GM23248 (cell line): ENCODE measurements around the gene CWH43.
"Not testable (repeated sequence)": the region's sequence is repeated elsewhere in the genome, so short reads cannot be mapped to it uniquely, and the experiment has no call there.

Source experiments
- EZH2 ChIP-seq: fragments of 200-600 bp; sonication (generic); IDR thresholded peaks from 2 replicates; pipeline ENCODE4 v1.6.1; 2018; ENCODE audit warnings: antibody characterized with exemption, mild to moderate bottlenecking; ENCODE audit not compliant: insufficient read depth, poor library complexity, severe bottlenecking
- EZH2phosphoT487 ChIP-seq: fragments of 200-600 bp; sonication (generic); IDR thresholded peaks from 2 replicates; pipeline ENCODE4 v1.6.1; 2018; ENCODE audit warnings: antibody characterized with exemption, moderate library complexity, mild to moderate bottlenecking, low read depth; ENCODE audit not compliant: insufficient read depth

DNA sequence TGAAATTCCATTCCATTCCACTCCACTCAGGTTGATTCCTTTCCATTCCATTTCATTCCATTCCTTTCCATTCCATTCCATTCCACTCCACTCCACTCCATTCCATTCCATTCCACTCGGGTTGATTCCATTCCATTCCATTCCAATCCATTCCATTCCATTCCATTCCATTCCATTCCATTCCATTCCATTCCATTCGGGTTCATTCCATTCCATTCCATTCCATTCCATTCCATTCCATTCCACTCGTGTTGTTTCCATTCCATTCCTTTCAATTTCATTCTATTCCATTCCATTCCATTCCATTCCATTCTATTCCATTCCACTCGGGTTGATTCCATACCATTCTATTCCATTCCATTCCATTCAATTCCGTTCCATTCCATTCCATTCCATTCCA, 124.5 kb downstream of the CWH43 start:
- TF ChIP-seq EZH2phosphoT487, EZH2: not testable (repeated sequence)
